Hepatocyte (in vitro differentiated cells): Measurements from ENCODE around the gene VWA5B2. TPM values are rescaled to one million over a fixed set of nuclear protein-coding genes. Genes with fewer than 3 reads are reported as not detected.

Source experiments
- DNase-seq: peaks from one replicate; pipeline ENCODE4 v3.0.0-alpha.2; 2016; ENCODE audit warnings: low spot score
- H2AFZ ChIP-seq: fragments of 200-600 bp; sonication (generic); 2 replicates; pipeline ENCODE4 v1.6.0; 2016; ENCODE audit warnings: antibody characterized with exemption, mild to moderate bottlenecking
- H3K27ac ChIP-seq: fragments of 200-600 bp; sonication (generic); 2 replicates; pipeline ENCODE4 v1.5.1; 2016; ENCODE audit warnings: mild to moderate bottlenecking
- H3K27me3 ChIP-seq: fragments of 200-600 bp; sonication (generic); 2 replicates; pipeline ENCODE4 v1.6.1; 2016
- H3K36me3 ChIP-seq: fragments of 200-600 bp; sonication (generic); replicated peaks from 2 replicates; pipeline ENCODE4 v1.5.1; 2016; ENCODE audit warnings: low read depth; ENCODE audit not compliant: insufficient read depth
- H3K4me1 ChIP-seq: fragments of 200-600 bp; sonication (generic); 2 replicates; pipeline ENCODE4 v1.5.1; 2016; ENCODE audit warnings: mild to moderate bottlenecking, moderate library complexity; ENCODE audit not compliant: insufficient read depth
- H3K4me2 ChIP-seq: fragments of 200-600 bp; sonication (generic); 2 replicates; pipeline ENCODE4 v1.6.0; 2016
- H3K4me3 ChIP-seq: fragments of 200-600 bp; sonication (generic); 2 replicates; pipeline ENCODE4 v1.5.1; 2016; ENCODE audit warnings: mild to moderate bottlenecking
- H3K79me2 ChIP-seq: fragments of 200-600 bp; sonication (generic); 2 replicates; pipeline ENCODE4 v1.6.0; 2017; ENCODE audit warnings: mild to moderate bottlenecking
- H3K9me2 ChIP-seq: fragments of 200-600 bp; sonication (generic); replicated peaks from 2 replicates; pipeline ENCODE4 v1.6.0; 2017; ENCODE audit warnings: mild to moderate bottlenecking; ENCODE audit not compliant: insufficient read depth
- H3K9me3 ChIP-seq: fragments of 200-600 bp; sonication (generic); 2 replicates; pipeline ENCODE4 v1.5.1; 2016; ENCODE audit warnings: low read depth, mild to moderate bottlenecking
- H4K20me1 ChIP-seq: fragments of 200-600 bp; sonication (generic); 2 replicates; pipeline ENCODE4 v1.6.0; 2016; ENCODE audit warnings: mild to moderate bottlenecking; ENCODE audit not compliant: insufficient read depth, poor library complexity, severe bottlenecking
- EZH2 ChIP-seq: fragments of 200-600 bp; sonication (generic); IDR thresholded peaks from 2 replicates; pipeline ENCODE4 v1.6.1; 2016; ENCODE audit warnings: antibody characterized with exemption, mild to moderate bottlenecking, borderline replicate concordance
- EZH2phosphoT487 ChIP-seq: fragments of 200-600 bp; sonication (generic); IDR thresholded peaks from one replicate; pipeline ENCODE4 v1.6.1; 2018; ENCODE audit warnings: antibody characterized with exemption, mild to moderate bottlenecking, low read depth, moderate library complexity; ENCODE audit not compliant: unreplicated experiment, severe bottlenecking
- WGBS: methylation state at CpG from one replicate; pipeline ENCODE4 v1.1.6; 2016; ENCODE audit warnings: low lambda C conversion rate; ENCODE audit errors: missing lambda C conversion rate; 5-methylcytosine and 5-hydroxymethylcytosine counted together
- polyA plus RNA-seq: library from polyadenylated mRNA; unstranded; fragments of >200 nt; fragmentation: Nextera tagmentation; extraction: Ambion mirVana; gene quantifications from 2 replicates; pipeline ENCODE4 v1.2.1, GENCODE V29; 2016
- total RNA-seq: library from RNA; depleted of rRNA; stranded (reverse); fragments of >200 nt; gene quantifications from 2 replicates; pipeline ENCODE4 v1.2.3, GENCODE V29; 2014
- TF ChIP-seq, protein P1 (sequence below): fragments of 200-600 bp; sonication (generic); IDR thresholded peaks from 2 replicates; pipeline ENCODE4 v1.5.1; 2016; ENCODE audit warnings: antibody characterized with exemption, mild to moderate bottlenecking; ENCODE audit not compliant: poor library complexity

VWA5B2 gene
- total and polyA plus RNA-seq, 2 experiments from 2014 or later = 1.0 to 3.2 TPM

DNA sequence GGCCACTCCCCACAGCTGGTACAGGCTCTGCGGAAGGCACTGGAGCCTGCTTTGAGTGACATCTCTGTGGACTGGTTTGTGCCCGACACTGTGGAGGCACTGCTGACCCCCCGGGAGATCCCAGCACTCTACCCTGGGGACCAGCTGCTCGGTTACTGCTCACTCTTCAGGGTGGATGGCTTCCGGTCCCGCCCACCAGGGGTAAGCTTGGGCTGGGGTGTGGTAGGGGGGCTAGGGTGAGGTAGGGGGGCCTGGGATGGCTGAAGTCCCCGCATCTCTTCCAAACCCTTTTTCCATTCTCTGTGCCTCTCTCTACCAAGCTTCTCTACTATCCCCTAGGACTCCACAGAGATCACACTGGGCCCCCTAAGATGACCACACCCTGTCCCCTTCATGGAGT, 7.8 kb downstream of the VWA5B2 start:
- DNase-seq = no peak
- no peaks in the 10 kb centered on the region for H3K36me3 ChIP-seq
- no peak overlapping the region for H3K27ac ChIP-seq
- H2AFZ ChIP-seq = no peak overlapping the region
- TF ChIP-seq, protein P1, sequence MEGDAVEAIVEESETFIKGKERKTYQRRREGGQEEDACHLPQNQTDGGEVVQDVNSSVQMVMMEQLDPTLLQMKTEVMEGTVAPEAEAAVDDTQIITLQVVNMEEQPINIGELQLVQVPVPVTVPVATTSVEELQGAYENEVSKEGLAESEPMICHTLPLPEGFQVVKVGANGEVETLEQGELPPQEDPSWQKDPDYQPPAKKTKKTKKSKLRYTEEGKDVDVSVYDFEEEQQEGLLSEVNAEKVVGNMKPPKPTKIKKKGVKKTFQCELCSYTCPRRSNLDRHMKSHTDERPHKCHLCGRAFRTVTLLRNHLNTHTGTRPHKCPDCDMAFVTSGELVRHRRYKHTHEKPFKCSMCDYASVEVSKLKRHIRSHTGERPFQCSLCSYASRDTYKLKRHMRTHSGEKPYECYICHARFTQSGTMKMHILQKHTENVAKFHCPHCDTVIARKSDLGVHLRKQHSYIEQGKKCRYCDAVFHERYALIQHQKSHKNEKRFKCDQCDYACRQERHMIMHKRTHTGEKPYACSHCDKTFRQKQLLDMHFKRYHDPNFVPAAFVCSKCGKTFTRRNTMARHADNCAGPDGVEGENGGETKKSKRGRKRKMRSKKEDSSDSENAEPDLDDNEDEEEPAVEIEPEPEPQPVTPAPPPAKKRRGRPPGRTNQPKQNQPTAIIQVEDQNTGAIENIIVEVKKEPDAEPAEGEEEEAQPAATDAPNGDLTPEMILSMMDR = no peak
- TF ChIP-seq EZH2 = no peak
- no peak for TF ChIP-seq EZH2phosphoT487
- H3K9me2 ChIP-seq = no peaks in the 10 kb centered on the region
- H3K27me3 ChIP-seq = peaks cover 8% of the 10 kb centered on the region
- no peaks in the 10 kb centered on the region for H3K9me3 ChIP-seq
- H3K4me2 ChIP-seq = no peak overlapping the region
- 89% methylated on average over 6 of the region's 7 CpGs for WGBS
- no peaks in the 10 kb centered on the region for H3K79me2 ChIP-seq
- H3K4me1 ChIP-seq = no peaks in the 10 kb centered on the region
- no peaks in the 10 kb centered on the region for H4K20me1 ChIP-seq
- H3K4me3 ChIP-seq = no peak overlapping the region

DNA sequence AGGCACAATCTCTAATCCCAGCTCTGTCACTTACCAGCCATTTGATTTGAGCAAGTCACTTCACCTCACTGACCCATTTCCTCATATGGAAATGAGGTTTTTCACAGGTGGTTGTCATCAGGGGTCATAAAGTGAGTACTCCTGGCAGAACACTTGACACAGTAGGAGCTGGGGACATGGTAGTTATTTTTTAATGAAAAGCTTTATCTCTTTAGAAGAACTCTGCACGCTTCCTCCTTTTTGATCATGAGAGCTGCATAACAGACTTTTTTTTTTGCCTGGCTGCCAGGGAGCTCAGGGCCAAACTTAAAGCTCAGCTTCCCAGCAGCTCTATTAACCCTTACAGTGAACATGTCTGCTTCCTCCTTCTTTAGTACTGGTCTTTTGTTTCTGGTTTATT, 8.4 kb downstream of the VWA5B2 start:
- Histone ChIP-seq H3K36me3 (no peaks in the 10 kb centered on the region), H3K4me2 (no peak overlapping the region), H3K27me3 (peaks cover 3% of the 10 kb centered on the region), H3K27ac (no peak overlapping the region), H3K9me2 (no peaks in the 10 kb centered on the region), H4K20me1 (no peaks in the 10 kb centered on the region), H3K79me2 (no peaks in the 10 kb centered on the region), H3K4me3 (no peak overlapping the region), H2AFZ (no peak overlapping the region), H3K4me1 (no peaks in the 10 kb centered on the region), H3K9me3 (no peaks in the 10 kb centered on the region)
- no peak for DNase-seq
- no peak for TF ChIP-seq EZH2
- no peak for TF ChIP-seq EZH2phosphoT487
- TF ChIP-seq, protein P1 = no peak
- WGBS = 63% methylated on average over 1 of the region's 1 CpG

DNA sequence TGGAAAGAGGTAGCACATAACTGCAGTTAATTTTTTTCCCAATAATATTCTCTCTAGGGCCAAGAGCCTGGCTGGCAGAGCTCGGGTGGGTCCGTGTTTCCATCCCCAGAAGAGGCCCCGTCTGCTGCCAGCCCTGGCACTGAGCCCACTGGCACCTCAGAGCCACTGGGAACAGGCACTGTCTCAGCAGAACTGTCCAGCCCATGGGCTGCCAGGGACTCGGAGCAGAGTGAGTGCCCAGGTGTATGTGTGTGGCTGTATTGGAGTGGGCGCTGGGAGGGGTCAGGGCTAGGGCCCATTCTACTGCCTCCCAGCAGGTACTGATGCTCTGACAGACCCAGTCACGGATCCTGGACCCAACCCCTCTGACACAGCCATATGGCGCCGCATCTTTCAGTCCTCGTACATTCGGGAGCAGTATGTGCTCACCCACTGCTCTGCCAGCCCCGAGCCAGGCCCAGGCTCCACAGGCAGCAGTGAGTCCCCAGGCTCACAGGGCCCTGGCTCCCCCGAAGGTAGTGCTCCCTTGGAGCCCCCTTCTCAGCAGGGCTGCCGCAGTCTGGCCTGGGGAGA, 8.9 kb downstream of the VWA5B2 start:
- no peaks in the 10 kb centered on the region for H3K9me3 ChIP-seq
- H3K27me3 ChIP-seq = no peaks in the 10 kb centered on the region
- H2AFZ ChIP-seq = no peak overlapping the region
- H3K9me2 ChIP-seq = no peaks in the 10 kb centered on the region
- no peaks in the 10 kb centered on the region for H3K36me3 ChIP-seq
- no peak overlapping the region for H3K4me3 ChIP-seq
- no peaks in the 10 kb centered on the region for H3K4me1 ChIP-seq
- no peak for DNase-seq
- no peak overlapping the region for H3K27ac ChIP-seq
- H4K20me1 ChIP-seq = no peaks in the 10 kb centered on the region
- TF ChIP-seq, protein P1 = no peak
- TF ChIP-seq EZH2phosphoT487 = no peak
- no peak for TF ChIP-seq EZH2
- H3K4me2 ChIP-seq = no peak overlapping the region
- H3K79me2 ChIP-seq = no peaks in the 10 kb centered on the region
- 86% methylated on average over 13 of the region's 13 CpGs for WGBS

DNA sequence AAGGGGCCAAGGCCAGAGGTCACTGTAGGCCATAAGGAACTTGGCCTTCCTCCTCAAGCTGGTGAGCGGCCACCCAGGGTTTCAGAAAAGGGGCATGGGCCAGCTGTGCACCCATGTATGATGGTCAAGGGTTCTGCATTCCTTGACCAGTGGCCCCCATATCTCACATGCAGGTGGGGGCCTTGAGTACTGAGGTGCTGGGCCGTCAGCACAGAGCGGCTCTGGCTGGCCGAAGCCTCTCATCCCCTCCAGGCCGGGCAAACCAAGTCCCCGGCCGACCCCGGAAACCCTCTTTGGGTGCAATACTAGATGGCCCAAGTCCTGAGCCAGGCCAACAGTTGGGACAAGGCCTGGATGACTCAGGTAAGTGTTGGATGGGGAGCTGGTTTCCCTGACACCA, 9.8 kb downstream of the VWA5B2 start:
- Histone ChIP-seq H3K36me3 (no peaks in the 10 kb centered on the region), H3K27me3 (no peaks in the 10 kb centered on the region), H3K9me3 (no peaks in the 10 kb centered on the region), H2AFZ (no peak overlapping the region), H3K9me2 (no peaks in the 10 kb centered on the region), H3K4me2 (no peak overlapping the region), H4K20me1 (no peaks in the 10 kb centered on the region), H3K4me3 (no peak overlapping the region), H3K79me2 (no peaks in the 10 kb centered on the region), H3K27ac (no peak overlapping the region), H3K4me1 (no peaks in the 10 kb centered on the region)
- no peak for TF ChIP-seq EZH2phosphoT487
- TF ChIP-seq EZH2 = no peak
- TF ChIP-seq, protein P1 = no peak
- WGBS = 95% methylated on average over 8 of the region's 8 CpGs
- no peak for DNase-seq
